Gastroesophageal sphincter (tissue), 3 donors: Measurements from ENCODE around the gene NIT2.

Experiments used
- EP300 ChIP-seq: sonication (generic); formaldehyde crosslinking; IDR thresholded peaks from one replicate; pipeline ENCODE4 v1.6.1; 2017; ENCODE audit warnings: antibody characterized with exemption, mild to moderate bottlenecking
- POLR2A ChIP-seq, 2 donors: fragments of 450-650 bp; IDR thresholded peaks; one replicate each; pipeline ENCODE4 v1.6.1; 2017; ENCODE audit warnings: antibody characterized with exemption in 2 of 2, mild to moderate bottlenecking in 2 of 2, moderate library complexity in 1 of 2
- POLR2AphosphoS5 ChIP-seq: sonication (generic); formaldehyde crosslinking; IDR thresholded peaks from one replicate; pipeline ENCODE4 v1.6.1; 2017; ENCODE audit warnings: antibody characterized with exemption
- TF ChIP-seq, protein P1 (sequence below), 4 experiments: fragments of 200-600 bp in 2 of 4; fragments of 450-650 bp in 2 of 4; sonication (generic) in 1 of 4; IDR thresholded peaks; one replicate each; pipeline ENCODE4 v1.5.1; 2017 to 2019; ENCODE audit warnings: antibody characterized with exemption in 4 of 4, mild to moderate bottlenecking in 2 of 4, moderate library complexity in 2 of 4

DNA sequence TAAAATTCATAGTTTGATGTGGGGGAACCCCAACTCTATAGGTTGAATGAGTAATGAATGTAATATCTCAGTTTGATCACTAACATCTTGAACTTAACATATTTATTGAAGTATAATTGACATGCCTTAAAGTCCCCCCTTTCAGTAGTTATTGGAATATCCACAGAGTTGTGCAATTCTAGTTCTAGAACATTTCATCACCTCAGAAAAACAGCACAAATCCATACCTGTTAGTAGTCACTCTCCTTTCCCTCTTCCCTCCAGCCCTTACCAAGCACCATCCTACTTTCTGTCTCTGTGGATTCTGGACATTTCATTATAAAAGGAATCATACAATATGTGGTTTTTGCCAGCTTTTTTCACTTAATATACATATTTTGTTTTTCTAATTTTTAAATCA, 8.7 kb upstream of the NIT2 start:
- TF ChIP-seq, protein P1, sequence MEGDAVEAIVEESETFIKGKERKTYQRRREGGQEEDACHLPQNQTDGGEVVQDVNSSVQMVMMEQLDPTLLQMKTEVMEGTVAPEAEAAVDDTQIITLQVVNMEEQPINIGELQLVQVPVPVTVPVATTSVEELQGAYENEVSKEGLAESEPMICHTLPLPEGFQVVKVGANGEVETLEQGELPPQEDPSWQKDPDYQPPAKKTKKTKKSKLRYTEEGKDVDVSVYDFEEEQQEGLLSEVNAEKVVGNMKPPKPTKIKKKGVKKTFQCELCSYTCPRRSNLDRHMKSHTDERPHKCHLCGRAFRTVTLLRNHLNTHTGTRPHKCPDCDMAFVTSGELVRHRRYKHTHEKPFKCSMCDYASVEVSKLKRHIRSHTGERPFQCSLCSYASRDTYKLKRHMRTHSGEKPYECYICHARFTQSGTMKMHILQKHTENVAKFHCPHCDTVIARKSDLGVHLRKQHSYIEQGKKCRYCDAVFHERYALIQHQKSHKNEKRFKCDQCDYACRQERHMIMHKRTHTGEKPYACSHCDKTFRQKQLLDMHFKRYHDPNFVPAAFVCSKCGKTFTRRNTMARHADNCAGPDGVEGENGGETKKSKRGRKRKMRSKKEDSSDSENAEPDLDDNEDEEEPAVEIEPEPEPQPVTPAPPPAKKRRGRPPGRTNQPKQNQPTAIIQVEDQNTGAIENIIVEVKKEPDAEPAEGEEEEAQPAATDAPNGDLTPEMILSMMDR (IDR thresholded peaks at IDR 0.05) = no peak
- TF ChIP-seq POLR2A (IDR thresholded peaks at IDR 0.05) (no peak), POLR2AphosphoS5 (no peak), EP300 (no peak)
